ENCODE results near the gene HELT.

Gene HELT

DNA sequence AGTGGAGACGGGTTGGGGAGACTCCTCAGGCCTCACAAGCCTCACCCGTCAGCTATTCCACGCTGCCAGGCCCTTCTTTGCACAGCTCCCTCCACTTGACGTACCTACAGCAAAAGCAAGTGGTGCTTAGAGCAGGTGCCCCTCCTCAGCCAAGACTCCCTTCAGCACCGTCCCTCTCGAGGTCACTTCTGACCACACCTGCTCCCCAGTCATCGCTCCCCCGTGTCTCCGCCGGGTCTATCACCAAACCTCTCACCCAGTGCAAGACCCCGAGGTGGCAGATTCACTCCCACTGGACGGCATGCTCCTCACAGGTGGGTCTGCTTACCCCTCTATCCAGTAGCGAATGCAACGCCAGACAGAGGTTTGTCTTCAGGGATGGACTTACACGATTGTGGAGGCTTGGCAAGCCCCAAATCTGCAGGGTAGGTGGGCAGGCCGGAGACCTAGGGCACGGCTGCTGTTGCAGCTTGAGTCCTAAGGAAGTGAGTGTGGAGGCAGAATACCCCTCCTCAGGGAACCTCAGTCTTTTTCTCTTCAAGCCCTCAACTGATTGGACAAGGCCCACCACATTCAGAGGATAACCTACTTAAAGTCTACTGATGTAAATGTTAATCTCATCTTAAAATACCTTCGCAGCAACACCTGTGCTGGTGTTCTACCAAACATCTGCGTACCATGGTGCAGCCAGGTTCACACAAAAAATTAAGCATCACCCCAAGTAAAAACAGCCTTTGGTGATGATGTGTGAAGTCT is 14.5 kb upstream of the HELT start:
- DNase-seq (ENCODE audit: low read depth in 1 of 2, low spot score in 1 of 2), result no peak

GRCh38 chr4:185004562-185005218 is 13.6 kb upstream of the HELT start:
- no peak for DNase-seq (ENCODE audit: low read depth in 1 of 2, low spot score in 1 of 2)

DNA sequence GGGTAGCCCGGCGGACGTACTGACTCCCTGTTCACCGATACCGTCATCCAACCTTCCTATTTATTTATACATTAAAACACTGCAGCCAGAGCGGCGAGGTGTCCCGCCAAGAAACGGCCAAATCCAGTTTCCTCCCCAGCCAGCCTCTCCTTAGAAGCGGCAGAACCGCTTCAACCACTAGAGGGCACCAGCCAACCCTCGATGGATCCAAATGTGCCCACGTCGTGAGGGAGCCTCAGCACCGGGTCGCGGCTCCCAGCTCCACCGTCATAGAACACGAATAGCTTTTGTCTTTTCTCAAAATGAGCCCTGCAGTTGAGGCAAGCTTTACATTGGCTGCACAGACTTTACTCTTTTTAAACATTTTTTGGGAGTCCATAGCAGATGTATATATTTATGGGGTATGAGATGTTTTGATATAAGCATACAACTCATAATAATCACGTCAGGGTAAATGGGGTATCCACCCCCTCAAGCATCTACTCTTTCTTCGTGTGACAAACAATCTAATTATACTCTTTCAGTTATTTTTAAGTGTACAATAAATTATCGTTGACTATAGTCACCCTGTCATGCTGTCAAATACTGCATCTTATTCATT is 13.0 kb upstream of the HELT start:
- DNase-seq (ENCODE audit: low read depth in 1 of 2, low spot score in 1 of 2), result peak; percentile 48 to 69

DNA sequence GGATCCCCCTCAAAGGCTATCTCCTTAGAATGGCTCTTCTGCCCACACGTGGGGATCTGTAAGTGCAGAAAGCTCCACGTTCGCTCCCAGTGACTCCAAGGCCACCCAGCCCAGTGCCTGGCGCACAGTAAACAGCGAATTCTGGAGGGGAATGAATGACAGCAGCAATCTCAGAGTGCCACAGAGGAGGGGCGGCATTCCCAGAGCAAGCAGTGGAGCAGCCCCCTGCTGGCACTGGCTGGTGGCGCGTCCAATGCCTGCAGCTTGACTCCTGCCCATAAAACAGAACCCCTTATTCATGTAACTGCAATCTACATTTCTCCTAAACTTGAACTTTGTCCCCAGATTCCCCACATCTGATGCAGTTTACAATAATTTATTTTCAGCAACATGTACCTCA is 6.9 kb upstream of the HELT start:
- DNase-seq (ENCODE audit: low read depth in 1 of 2, low spot score in 1 of 2), result peak in 1 of 2 donors; percentile 17

DNA sequence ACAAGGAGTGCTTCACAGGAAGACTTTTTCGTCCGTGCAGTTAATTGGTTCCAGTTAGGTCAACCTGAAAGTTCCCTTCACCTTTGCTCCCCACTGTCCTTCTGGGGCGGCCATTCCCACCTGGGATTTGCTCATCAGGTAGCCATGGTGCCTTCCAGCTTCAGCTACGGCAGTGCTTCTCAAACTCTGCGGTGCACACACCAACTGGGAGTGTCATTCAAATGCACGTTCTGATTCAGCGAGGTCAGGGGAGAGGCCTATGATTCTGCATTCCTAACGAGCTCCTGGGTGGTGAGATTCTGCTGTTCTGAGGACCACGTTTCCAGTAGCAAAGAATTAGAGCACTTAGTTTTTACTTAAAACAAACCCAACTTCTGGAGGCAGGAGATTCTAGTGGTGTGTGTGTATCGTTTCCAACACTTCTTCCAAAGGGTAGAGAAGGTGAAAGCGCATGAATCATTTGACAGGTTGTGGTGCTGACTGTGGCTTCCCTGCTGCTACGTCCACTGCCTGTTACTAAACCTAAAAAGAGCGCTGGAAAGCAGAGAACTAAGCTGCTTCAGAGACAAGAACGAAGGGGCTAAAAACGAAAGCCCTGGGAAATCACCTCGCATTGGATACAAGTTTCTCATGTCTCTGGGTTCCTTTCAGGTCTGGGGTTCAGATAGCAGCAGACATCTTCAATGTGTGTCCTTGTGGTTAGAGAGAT is 4.7 kb upstream of the HELT start:
- no peak for DNase-seq (ENCODE audit: low read depth in 1 of 2, low spot score in 1 of 2)

DNA sequence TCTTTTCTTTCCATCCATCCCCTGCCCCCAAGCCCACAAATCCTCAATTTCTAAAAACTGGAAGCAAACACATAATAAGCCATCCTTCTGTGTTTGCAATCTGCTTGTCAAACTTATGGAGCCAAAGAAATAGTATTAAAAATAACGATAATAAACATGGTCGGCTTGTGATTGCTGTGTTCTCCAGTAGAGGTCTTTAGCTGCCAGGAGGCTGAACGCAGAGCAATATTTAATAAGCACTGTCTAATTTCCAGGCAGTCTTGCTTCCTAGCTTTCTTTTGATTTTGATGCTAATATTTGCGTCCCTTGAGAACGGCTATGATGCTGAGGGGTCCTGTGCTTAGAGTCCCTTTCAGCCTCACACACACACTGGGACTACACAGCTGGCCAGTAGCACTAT is 3.2 kb upstream of the HELT start:
- no peak for DNase-seq (ENCODE audit: low read depth in 1 of 2, low spot score in 1 of 2)

- no peak for DNase-seq (ENCODE audit: low read depth in 1 of 2, low spot score in 1 of 2)
These were observed 2.0 kb upstream of the HELT start for GRCh38 chr4:185016101-185016940.

DNA sequence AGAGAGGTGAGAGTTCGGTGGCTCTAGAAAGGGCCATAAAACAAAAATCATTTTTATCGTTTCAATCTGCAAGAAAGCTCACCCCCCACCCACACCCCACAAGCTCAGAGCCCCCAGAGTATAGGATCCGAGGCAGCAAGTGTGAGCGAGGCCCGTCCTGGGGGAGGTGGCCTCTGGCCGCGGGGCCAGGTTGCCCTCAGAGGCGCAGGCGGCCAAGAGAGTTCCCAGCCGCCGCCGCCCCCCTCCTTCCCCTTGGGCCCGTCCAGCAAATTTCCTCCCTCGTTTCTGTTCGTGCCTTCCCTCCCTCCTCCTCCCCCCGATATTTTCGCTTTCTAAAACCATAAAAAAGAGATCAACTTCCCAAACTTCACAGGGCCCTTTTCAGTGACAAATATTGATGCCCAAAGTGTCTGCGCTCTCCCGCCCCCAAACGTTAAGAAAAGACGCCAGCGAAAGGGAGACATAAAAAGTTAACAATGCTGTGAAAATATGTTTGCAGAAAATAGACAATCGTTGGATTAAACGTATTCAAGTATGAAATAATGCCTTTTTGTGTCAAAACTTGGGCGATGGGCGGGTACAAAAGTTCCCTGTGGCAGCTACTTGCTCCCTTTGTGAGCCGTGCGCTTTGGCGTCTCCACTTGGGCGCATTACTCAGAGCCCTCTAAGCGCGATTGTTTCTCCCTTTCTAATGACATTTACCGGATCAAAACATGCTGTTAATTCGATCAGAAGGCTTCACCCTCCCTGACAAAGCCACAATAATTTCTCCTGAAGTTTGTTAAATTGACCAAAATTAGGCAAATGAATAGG is 1.1 kb upstream of the HELT start:
- no peak for DNase-seq (ENCODE audit: low read depth in 1 of 2, low spot score in 1 of 2)

DNA sequence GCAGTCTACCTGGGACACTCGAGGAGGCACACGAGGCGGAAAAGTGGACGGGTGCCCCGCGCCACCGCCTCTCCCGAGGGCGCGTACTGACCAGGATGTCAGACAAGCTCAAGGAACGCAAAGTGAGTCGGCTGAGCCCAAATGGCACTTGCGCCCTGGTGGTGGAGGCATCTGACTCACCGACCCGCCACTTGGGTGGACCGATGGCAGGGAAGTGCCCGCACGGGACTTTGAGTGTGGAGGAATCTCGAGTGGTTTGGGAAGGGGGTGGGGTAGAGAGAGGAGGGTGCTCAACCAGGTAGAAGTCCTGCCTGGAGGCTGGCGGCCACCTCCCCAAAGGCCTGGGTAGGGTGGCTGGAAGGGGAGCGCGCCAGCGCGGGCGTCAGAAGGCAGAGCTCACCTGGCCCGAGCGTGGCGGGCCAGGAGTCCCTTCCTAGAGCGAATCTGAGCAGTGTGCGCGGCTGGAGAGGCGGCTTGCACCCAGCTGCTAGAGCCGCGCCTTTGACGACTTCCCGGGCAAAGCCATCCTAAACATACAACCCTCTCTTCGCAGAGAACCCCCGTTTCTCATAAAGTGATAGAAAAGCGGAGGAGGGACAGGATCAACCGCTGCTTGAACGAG is 655 bp downstream of the HELT start:
- DNase-seq (ENCODE audit: low read depth in 1 of 2, low spot score in 1 of 2), result no peak

GRCh38 chr4:185019456-185020292 is 1.4 kb downstream of the HELT start:
- DNase-seq (ENCODE audit: low read depth in 1 of 2, low spot score in 1 of 2), result no peak

GRCh38 chr4:185020293-185020808 is 2.1 kb downstream of the HELT start:
- no peak for DNase-seq (ENCODE audit: low read depth in 1 of 2, low spot score in 1 of 2)

- no peak for DNase-seq (ENCODE audit: low read depth in 1 of 2, low spot score in 1 of 2)
These were observed 2.8 kb downstream of the HELT start for GRCh38 chr4:185020863-185021761.

DNA sequence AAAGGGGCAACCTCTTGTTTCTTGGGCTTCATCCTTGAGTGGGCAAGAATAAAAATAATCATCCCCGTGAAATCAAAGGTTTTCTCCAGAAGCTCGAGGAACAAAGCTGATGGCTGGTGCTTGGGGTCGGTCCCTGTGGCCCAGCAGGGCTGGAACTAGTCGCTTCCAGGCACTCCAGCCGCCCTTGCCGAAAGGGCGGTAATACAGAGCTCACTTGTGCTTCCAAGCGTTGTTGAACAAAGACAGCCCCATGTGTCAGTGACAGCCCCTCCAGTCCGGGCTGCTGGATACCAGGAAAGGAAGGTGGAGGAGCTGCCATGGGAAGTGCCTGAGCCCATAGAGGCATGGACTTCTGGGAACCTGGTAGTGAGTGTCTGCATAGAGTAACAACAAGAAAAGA is 5.2 kb downstream of the HELT start:
- DNase-seq (ENCODE audit: low read depth in 1 of 2, low spot score in 1 of 2), result no peak

- no peak for DNase-seq (ENCODE audit: low read depth in 1 of 2, low spot score in 1 of 2)
These were observed 10.3 kb downstream of the HELT start for GRCh38 chr4:185028625-185029024.

DNA sequence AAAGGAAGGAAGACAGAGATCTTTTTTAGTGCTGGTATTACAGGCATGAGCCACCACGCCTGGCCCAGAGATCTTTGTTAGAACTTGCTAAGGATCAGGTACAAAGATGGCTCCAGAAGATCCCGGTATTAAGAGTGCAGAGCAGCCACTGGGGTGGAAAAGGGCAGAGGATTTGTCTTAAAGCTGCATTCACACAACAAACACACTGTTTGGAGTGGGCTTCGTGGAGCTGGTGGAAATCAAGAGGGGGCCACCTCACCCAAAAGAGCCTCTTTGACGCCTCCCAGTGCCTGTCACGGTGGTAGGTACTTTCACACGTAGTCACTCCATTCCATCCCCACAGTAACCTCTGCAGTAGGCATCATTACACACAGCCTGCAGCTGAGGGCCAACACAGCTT is 13.3 kb downstream of the HELT start:
- DNase-seq (ENCODE audit: low read depth in 1 of 2, low spot score in 1 of 2), result no peak

GRCh38 chr4:185033072-185033471 is 14.8 kb downstream of the HELT start:
- no peak for DNase-seq (ENCODE audit: low read depth in 1 of 2, low spot score in 1 of 2)

- DNase-seq (ENCODE audit: low read depth in 1 of 2, low spot score in 1 of 2), result no peak
These were observed 15.7 kb downstream of the HELT start for GRCh38 chr4:185033950-185034349.

- DNase-seq (ENCODE audit: low read depth in 1 of 2, low spot score in 1 of 2), result no peak
These were observed 17.0 kb downstream of the HELT start for GRCh38 chr4:185035284-185035683.

Data from stimulated activated CD4-positive, alpha-beta T cell treated with anti-CD3 and anti-CD28 coated beads, Interleukin-15, amount 100 ng/mL, for 1 hour (primary cell).